CD4-positive, alpha-beta T cell (primary cell): ENCODE results near the gene IFNAR1. TPM values are rescaled to one million over a fixed set of nuclear protein-coding genes. Genes with fewer than 3 reads are reported as not detected.

Experiments
- ATAC-seq: fragments of 200-7000 bp; cut with Tn5 transposase; one replicate; pipeline ENCODE4 v1.10.0; 2022; ENCODE audit warnings: mild to moderate bottlenecking; ENCODE audit not compliant: poor library complexity
- CTCF ChIA-PET: fragments of 350-600 bp; sonication (Branson Sonifier 250); formaldehyde crosslinking; loops from one replicate; lab custom pipeline; 2021; ENCODE audit warnings: antibody characterized with exemption, inconsistent platforms; lab: Charles Lee
- POLR2A ChIA-PET: fragments of 350-600 bp; sonication (Branson Sonifier 250); formaldehyde crosslinking; loops from one replicate; lab custom pipeline; 2021; ENCODE audit warnings: antibody characterized with exemption, inconsistent platforms; lab: Charles Lee
- DNase-seq, 14 experiments: peaks; one replicate each; pipeline ENCODE4 v3.0.0-alpha.2; 2013 to 2020; ENCODE audit warnings: mixed read lengths in 2 of 14
- H3K27ac ChIP-seq, 2 donors: one replicate each; pipeline versions ENCODE4 v1.5.1 to v1.7.0; 2013; ENCODE audit warnings: low read length in 2 of 2, low read depth in 1 of 2, mild to moderate bottlenecking in 1 of 2
- H3K27me3 ChIP-seq, 2 experiments: 1 replicate in 1 of 2; 2 replicates in 1 of 2; pipeline versions ENCODE4 v1.6.1 to v1.7.0; 2013; ENCODE audit warnings: low read length in 2 of 2, control low read depth in 1 of 2, mild to moderate bottlenecking in 1 of 2, moderate library complexity in 1 of 2; ENCODE audit not compliant: insufficient read depth in 2 of 2, control insufficient read depth in 1 of 2
- H3K36me3 ChIP-seq: one replicate; pipeline ENCODE4 v1.6.1; 2013; ENCODE audit warnings: low read length, control low read depth; ENCODE audit not compliant: insufficient read depth
- H3K4me1 ChIP-seq: one replicate; pipeline ENCODE4 v1.6.1; 2013; ENCODE audit warnings: low read length, control low read depth; ENCODE audit not compliant: insufficient read depth
- H3K4me3 ChIP-seq: one replicate; pipeline ENCODE4 v1.5.1; 2013; ENCODE audit warnings: mild to moderate bottlenecking, low read length, moderate library complexity
- H3K9me3 ChIP-seq, 2 experiments: 1 replicate in 1 of 2; 2 replicates in 1 of 2; pipeline versions ENCODE4 v1.6.1 to v1.7.0; 2013; ENCODE audit warnings: low read length in 2 of 2, mild to moderate bottlenecking in 2 of 2, control low read depth in 1 of 2, moderate library complexity in 1 of 2; ENCODE audit not compliant: control insufficient read depth in 1 of 2, insufficient read depth in 1 of 2
- H3K27ac Mint-ChIP-seq: one replicate; pipeline ENCODE4 v1.8.0; 2020; ENCODE audit warnings: mixed read lengths
- H3K27me3 Mint-ChIP-seq: one replicate; pipeline ENCODE4 v1.8.0; 2021; ENCODE audit warnings: mixed read lengths
- H3K36me3 Mint-ChIP-seq: one replicate; pipeline ENCODE4 v1.8.0; 2021; ENCODE audit warnings: low read depth, mixed read lengths
- H3K4me1 Mint-ChIP-seq: one replicate; pipeline ENCODE4 v1.8.0; 2021; ENCODE audit warnings: low read depth, mixed read lengths
- H3K4me3 Mint-ChIP-seq: one replicate; pipeline ENCODE4 v1.8.0; 2020; ENCODE audit warnings: mild to moderate bottlenecking, mixed read lengths
- H3K9me3 Mint-ChIP-seq: one replicate; pipeline ENCODE4 v1.8.0; 2020; ENCODE audit warnings: mixed read lengths
- intact Hi-C, 2 experiments: fragments of 100-400 bp; cut with DNase I in 1 of 2; cut with micrococcal nuclease in 1 of 2; formaldehyde crosslinking; loops; one replicate each; pipeline versions ENCODE4 v1.15.1 to v1.9.0; 2023 to 2025; cut with DNase I, micrococcal nuclease
- total RNA-seq, 174 experiments: library from RNA in 2 of 174; stranded (reverse) in 2 of 174; gene quantifications; one replicate each; pipeline ENCODE4 v1.2.3 and lab custom pipeline; 2021 to 2026
- TF ChIP-seq, protein P1 (sequence below): fragments of 200-600 bp; IDR thresholded peaks from one replicate; pipeline ENCODE4 v1.8.0; 2022; ENCODE audit warnings: antibody characterized with exemption, mild to moderate bottlenecking

IFNAR1 gene
- total RNA-seq, 2 experiments from 2014 or later = 20.4 to 26.8 TPM

DNA sequence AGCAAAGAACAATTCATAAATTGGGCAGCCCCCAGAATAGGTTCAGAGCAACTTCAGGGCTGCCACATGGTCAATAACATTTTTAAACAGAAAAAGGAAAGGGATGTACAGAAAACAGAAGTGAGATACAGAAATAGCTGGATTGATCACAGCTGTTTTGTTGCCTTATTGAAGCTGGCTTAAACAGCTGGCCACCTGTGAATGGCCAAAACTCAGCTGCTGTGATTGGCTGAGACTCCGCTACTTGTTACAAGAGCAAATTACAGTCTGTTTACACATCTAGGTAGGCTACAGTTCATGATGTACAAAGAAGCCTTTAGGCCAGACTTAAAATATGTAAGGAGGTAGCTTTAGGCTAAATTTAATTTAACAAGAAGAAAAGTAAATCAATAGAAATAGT is 11.6 kb upstream of the IFNAR1 start:
- Mint-ChIP-seq H3K9me3 (no peaks in the 10 kb centered on the region), H3K36me3 (no peaks in the 10 kb centered on the region), H3K27ac (no peak overlapping the region), H3K27me3 (no peaks in the 10 kb centered on the region), H3K4me1 (peaks cover 14% of the 10 kb centered on the region), H3K4me3 (no peak overlapping the region)
- TF ChIP-seq, protein P1, sequence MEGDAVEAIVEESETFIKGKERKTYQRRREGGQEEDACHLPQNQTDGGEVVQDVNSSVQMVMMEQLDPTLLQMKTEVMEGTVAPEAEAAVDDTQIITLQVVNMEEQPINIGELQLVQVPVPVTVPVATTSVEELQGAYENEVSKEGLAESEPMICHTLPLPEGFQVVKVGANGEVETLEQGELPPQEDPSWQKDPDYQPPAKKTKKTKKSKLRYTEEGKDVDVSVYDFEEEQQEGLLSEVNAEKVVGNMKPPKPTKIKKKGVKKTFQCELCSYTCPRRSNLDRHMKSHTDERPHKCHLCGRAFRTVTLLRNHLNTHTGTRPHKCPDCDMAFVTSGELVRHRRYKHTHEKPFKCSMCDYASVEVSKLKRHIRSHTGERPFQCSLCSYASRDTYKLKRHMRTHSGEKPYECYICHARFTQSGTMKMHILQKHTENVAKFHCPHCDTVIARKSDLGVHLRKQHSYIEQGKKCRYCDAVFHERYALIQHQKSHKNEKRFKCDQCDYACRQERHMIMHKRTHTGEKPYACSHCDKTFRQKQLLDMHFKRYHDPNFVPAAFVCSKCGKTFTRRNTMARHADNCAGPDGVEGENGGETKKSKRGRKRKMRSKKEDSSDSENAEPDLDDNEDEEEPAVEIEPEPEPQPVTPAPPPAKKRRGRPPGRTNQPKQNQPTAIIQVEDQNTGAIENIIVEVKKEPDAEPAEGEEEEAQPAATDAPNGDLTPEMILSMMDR = no peak
- H3K27ac ChIP-seq = no peak overlapping the region
- no peak for ATAC-seq
- H3K9me3 ChIP-seq = no peaks in the 10 kb centered on the region
- H3K4me1 ChIP-seq = peaks cover 6% of the 10 kb centered on the region
- H3K36me3 ChIP-seq = no peaks in the 10 kb centered on the region
- ChIA-PET POLR2A (no interaction called here), CTCF (no interaction called here)
- H3K4me3 ChIP-seq = no peak overlapping the region
- DNase-seq = no peak
- H3K27me3 ChIP-seq = no peaks in the 10 kb centered on the region
- intact Hi-C loops = no loop called here

DNA sequence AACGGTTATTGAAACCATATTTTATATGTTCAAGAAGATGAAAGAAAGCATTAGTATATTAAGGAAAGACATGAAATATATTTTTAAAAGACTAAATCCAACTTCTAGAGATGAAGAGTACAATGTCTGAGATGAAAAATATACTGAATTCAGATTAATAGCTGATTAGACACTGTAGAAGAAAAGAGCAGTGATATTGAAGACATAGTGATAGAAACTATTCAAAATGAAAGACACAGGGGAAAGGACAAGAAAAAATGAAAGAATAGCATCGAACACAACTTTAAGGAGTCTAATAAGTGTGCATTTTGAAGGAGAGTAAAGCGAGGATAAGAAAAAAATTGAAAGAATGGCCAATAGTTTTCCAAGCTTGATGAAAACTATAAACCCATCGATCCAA is 11.2 kb upstream of the IFNAR1 start:
- H3K36me3 Mint-ChIP-seq = no peaks in the 10 kb centered on the region
- ChIA-PET POLR2A (no interaction called here), CTCF (no interaction called here)

DNA sequence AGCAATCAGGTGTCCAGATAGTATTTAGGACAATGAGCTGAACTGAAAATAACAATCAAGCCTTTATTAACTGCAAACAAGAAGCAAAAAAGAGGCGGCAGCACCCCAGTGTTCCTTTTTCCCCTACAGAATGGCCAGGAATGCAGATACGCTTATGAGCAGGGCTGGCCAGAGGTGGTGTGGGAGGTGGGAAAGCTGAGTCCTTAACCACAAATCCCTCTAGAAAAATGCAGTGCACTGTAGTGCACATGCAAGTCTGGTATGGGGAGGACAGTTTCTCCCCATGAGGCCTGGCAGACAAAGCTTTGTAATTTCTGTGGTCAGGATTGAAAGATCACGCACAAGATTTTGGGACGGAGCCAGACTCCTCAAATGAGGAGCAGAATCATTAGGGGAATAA is 10.7 kb upstream of the IFNAR1 start:
- Histone ChIP-seq H3K36me3 (no peaks in the 10 kb centered on the region), H3K4me3 (no peak overlapping the region), H3K27ac (no peak overlapping the region), H3K27me3 (no peaks in the 10 kb centered on the region), H3K9me3 (no peaks in the 10 kb centered on the region), H3K4me1 (no peaks in the 10 kb centered on the region)
- Mint-ChIP-seq H3K4me1 (peaks cover 6% of the 10 kb centered on the region), H3K9me3 (no peaks in the 10 kb centered on the region), H3K27ac (no peak overlapping the region), H3K27me3 (no peaks in the 10 kb centered on the region), H3K36me3 (no peaks in the 10 kb centered on the region), H3K4me3 (no peak overlapping the region)
- ATAC-seq (no peak), DNase-seq (no peak)
- intact Hi-C loops = no loop called here
- CTCF ChIA-PET = no interaction called here
- POLR2A ChIA-PET = interaction anchor here (1.1 kb wide), 1 partner anchor 33 kb away, joined by 3 read pairs; no protein-coding TSS in a partner anchor
- TF ChIP-seq, protein P1 = no peak

More for the DNA sequence above, 11.2 kb upstream of the IFNAR1 start:
- Mint-ChIP-seq H3K4me1 (peaks cover 11% of the 10 kb centered on the region), H3K9me3 (no peaks in the 10 kb centered on the region), H3K4me3 (no peak overlapping the region), H3K27me3 (no peaks in the 10 kb centered on the region), H3K27ac (no peak overlapping the region)
- H3K4me3 ChIP-seq = no peak overlapping the region
- intact Hi-C loops = no loop called here
- peaks cover 5% of the 10 kb centered on the region for H3K4me1 ChIP-seq
- no peaks in the 10 kb centered on the region for H3K9me3 ChIP-seq
- TF ChIP-seq, protein P1 = no peak
- H3K27ac ChIP-seq = no peak overlapping the region
- DNase-seq = no peak
- no peak for ATAC-seq
- H3K27me3 ChIP-seq = no peaks in the 10 kb centered on the region
- no peaks in the 10 kb centered on the region for H3K36me3 ChIP-seq
